Measurements from ENCODE around the gene MAPKAP1. TPM values are rescaled to one million over a fixed set of nuclear protein-coding genes. Genes with fewer than 3 reads are reported as not detected.

Gene MAPKAP1
- total RNA-seq, 1 donor from 2014 or later: 56.6 TPM

DNA sequence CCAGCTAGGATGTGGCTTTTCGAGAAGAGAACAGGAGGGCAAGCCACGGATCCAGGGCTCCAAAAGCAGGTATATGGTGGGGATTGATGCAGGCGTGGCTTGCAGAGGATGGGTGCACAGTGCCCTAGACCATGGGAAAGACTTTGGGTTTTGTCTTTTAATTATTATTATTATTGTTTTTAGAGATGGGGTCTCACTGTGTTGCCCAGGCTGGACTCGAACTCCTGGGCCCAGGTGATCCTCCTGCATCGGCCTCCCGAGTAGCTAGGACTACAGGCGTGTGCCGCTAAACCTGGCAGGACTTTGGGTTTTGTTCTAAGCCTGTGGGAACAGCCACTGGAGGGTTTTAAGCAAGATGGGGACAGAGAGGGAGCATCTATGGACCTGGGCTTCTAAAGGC is 293.4 kb downstream of the MAPKAP1 start:
- H3K4me3 Mint-ChIP-seq: no peak overlapping the region
- Histone ChIP-seq H4K20me1 (ENCODE audit: low read depth) (no peaks in the 10 kb centered on the region), H2AFZ (replicated peaks) (no peak overlapping the region), H3K9ac (no peak overlapping the region), H3K27me3 (peaks cover 6% of the 10 kb centered on the region), H3K27ac (no peak overlapping the region), H3K9me3 (ENCODE audit: low read depth) (no peaks in the 10 kb centered on the region), H3K4me2 (no peak overlapping the region), H3K79me2 (ENCODE audit: low read depth) (no peaks in the 10 kb centered on the region), H3K36me3 (no peaks in the 10 kb centered on the region), H3K4me3 (no peak overlapping the region), H3F3A (ENCODE audit: low read depth) (peaks cover 8% of the 10 kb centered on the region), H3K4me1 (peaks cover 3% of the 10 kb centered on the region)
- no peaks in the 10 kb centered on the region for H3K9me3 Mint-ChIP-seq
- peaks cover 5% of the 10 kb centered on the region for H3K36me3 Mint-ChIP-seq
- H3K4me1 Mint-ChIP-seq: peaks cover 14% of the 10 kb centered on the region
- H3K27ac Mint-ChIP-seq: no peak overlapping the region
- no peak for TF ChIP-seq EZH2phosphoT487 (IDR thresholded peaks at IDR 0.05)
- no peak for TF ChIP-seq EZH2 (IDR thresholded peaks at IDR 0.05)
- TF ChIP-seq, protein P1, sequence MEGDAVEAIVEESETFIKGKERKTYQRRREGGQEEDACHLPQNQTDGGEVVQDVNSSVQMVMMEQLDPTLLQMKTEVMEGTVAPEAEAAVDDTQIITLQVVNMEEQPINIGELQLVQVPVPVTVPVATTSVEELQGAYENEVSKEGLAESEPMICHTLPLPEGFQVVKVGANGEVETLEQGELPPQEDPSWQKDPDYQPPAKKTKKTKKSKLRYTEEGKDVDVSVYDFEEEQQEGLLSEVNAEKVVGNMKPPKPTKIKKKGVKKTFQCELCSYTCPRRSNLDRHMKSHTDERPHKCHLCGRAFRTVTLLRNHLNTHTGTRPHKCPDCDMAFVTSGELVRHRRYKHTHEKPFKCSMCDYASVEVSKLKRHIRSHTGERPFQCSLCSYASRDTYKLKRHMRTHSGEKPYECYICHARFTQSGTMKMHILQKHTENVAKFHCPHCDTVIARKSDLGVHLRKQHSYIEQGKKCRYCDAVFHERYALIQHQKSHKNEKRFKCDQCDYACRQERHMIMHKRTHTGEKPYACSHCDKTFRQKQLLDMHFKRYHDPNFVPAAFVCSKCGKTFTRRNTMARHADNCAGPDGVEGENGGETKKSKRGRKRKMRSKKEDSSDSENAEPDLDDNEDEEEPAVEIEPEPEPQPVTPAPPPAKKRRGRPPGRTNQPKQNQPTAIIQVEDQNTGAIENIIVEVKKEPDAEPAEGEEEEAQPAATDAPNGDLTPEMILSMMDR (IDR thresholded peaks at IDR 0.05): no peak
- no peak for DNase-seq (ENCODE audit: low spot score)
- peaks cover 11% of the 10 kb centered on the region for H3K27me3 Mint-ChIP-seq (ENCODE audit: insufficient read depth, low read depth)

DNA sequence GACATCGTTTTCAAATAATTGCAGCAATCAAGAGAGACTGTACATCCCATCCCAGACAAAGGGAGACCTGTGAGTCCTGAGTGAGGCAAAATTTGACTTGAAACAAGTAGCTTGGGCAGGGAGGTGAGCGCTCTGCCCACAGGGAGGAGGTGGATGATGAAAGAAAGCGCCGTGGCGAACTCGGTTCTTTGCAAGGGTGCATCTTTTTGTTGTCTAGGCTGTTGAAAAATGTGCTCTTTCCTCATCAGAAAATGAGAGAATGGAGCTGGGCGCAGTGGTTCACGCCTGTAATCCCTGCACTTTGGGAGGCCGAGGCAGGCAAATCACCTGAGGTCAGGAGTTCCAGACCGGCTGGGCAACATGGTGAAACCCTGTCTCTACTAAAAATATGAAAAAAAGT is 294.8 kb downstream of the MAPKAP1 start:
- peak overlapping the region; percentile 25 for H3K27ac Mint-ChIP-seq
- peaks cover 8% of the 10 kb centered on the region for H3F3A ChIP-seq (ENCODE audit: low read depth)
- peaks cover 12% of the 10 kb centered on the region for H3K27me3 Mint-ChIP-seq (ENCODE audit: insufficient read depth, low read depth)
- no peak overlapping the region for H3K27ac ChIP-seq
- H3K4me2 ChIP-seq: no peak overlapping the region
- peaks cover 5% of the 10 kb centered on the region for H3K36me3 Mint-ChIP-seq
- TF ChIP-seq, protein P1 (IDR thresholded peaks at IDR 0.05): no peak
- TF ChIP-seq EZH2phosphoT487 (IDR thresholded peaks at IDR 0.05) (no peak), EZH2 (IDR thresholded peaks at IDR 0.05) (no peak)
- H3K4me1 ChIP-seq: peaks cover 3% of the 10 kb centered on the region
- H3K4me1 Mint-ChIP-seq: peaks cover 18% of the 10 kb centered on the region
- H3K9ac ChIP-seq: no peak overlapping the region
- no peaks in the 10 kb centered on the region for H4K20me1 ChIP-seq (ENCODE audit: low read depth)
- no peaks in the 10 kb centered on the region for H3K36me3 ChIP-seq
- H2AFZ ChIP-seq (replicated peaks): no peak overlapping the region
- no peak for DNase-seq (ENCODE audit: low spot score)
- H3K9me3 Mint-ChIP-seq: no peaks in the 10 kb centered on the region
- no peak overlapping the region for H3K4me3 ChIP-seq
- H3K4me3 Mint-ChIP-seq: no peak overlapping the region
- no peaks in the 10 kb centered on the region for H3K79me2 ChIP-seq (ENCODE audit: low read depth)
- H3K27me3 ChIP-seq: peaks cover 19% of the 10 kb centered on the region
- H3K9me3 ChIP-seq (ENCODE audit: low read depth): no peaks in the 10 kb centered on the region

DNA sequence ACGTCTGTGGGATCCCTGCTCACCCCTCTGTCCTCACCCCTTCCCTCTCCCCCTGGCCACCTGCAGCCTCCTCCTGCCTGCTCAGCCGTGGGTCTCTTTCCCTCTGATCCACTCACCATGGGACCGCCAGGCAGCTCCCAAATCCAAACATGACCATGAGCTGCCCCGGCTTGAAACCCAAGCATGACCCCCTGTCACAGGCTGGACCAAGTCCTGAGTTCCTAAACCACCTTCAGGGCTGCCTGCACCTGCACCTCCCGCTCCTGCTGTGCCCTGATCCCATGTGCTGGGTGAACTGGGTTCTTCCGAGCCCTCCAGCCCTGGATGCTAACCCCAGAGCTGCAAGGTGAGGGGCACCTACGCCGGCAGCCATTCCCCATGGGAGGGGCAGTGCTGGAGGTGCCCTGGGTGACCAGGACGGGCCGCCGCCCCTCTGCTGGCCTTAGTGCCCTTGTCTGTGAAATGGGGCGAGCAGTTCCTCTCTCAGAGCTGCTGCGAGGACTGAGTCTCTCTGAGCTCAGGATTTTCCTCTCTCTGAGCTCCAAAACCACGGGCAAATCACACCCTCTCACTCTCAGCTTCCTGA is 295.7 kb downstream of the MAPKAP1 start:
- no peak overlapping the region for H3K4me3 ChIP-seq
- peaks cover 24% of the 10 kb centered on the region for H3K4me1 Mint-ChIP-seq
- H3K4me1 ChIP-seq: peaks cover 3% of the 10 kb centered on the region
- H3K9ac ChIP-seq: no peak overlapping the region
- H3K79me2 ChIP-seq (ENCODE audit: low read depth): no peaks in the 10 kb centered on the region
- H3K4me3 Mint-ChIP-seq: no peak overlapping the region
- H3K36me3 ChIP-seq: no peaks in the 10 kb centered on the region
- H4K20me1 ChIP-seq (ENCODE audit: low read depth): no peaks in the 10 kb centered on the region
- H3K27me3 ChIP-seq: peaks cover 23% of the 10 kb centered on the region
- H3K27ac Mint-ChIP-seq: no peak overlapping the region
- TF ChIP-seq EZH2phosphoT487 (IDR thresholded peaks at IDR 0.05): no peak
- TF ChIP-seq, protein P1 (IDR thresholded peaks at IDR 0.05): no peak
- TF ChIP-seq EZH2 (IDR thresholded peaks at IDR 0.05): no peak
- H3F3A ChIP-seq (ENCODE audit: low read depth): peaks cover 8% of the 10 kb centered on the region
- H3K9me3 ChIP-seq (ENCODE audit: low read depth): no peaks in the 10 kb centered on the region
- H3K27ac ChIP-seq: no peak overlapping the region
- H3K4me2 ChIP-seq: no peak overlapping the region
- no peak overlapping the region for H2AFZ ChIP-seq (replicated peaks)
- no peak for DNase-seq (ENCODE audit: low spot score)
- H3K27me3 Mint-ChIP-seq (ENCODE audit: insufficient read depth, low read depth): peaks cover 15% of the 10 kb centered on the region
- no peaks in the 10 kb centered on the region for H3K9me3 Mint-ChIP-seq
- H3K36me3 Mint-ChIP-seq: peaks cover 5% of the 10 kb centered on the region
